Stimulated activated CD8-positive, alpha-beta memory T cell treated with anti-CD3 and anti-CD28 coated beads, Interleukin-12 subunit alpha, Interleukin-12 subunit beta, amount 100 ng/mL, for 1 hour (primary cell): ENCODE results near the gene IFITM5.

Experiments used
- DNase-seq: peaks from one replicate; pipeline ENCODE4 v3.0.0-alpha.2; 2020; ENCODE audit warnings: low read depth

IFITM5 gene

GRCh38 chr11:295351-296170, 3.8 kb downstream of the IFITM5 start:
- no peak for DNase-seq

- DNase-seq = no peak
Measured at GRCh38 chr11:294780-295179, 4.5 kb downstream of the IFITM5 start.

- DNase-seq = no peak
Measured at GRCh38 chr11:293852-294661, 5.3 kb downstream of the IFITM5 start.

GRCh38 chr11:293271-293851, 6.0 kb downstream of the IFITM5 start:
- DNase-seq = no peak

GRCh38 chr11:292211-293121, 6.9 kb downstream of the IFITM5 start:
- DNase-seq = no peak

GRCh38 chr11:291281-292210, 7.8 kb downstream of the IFITM5 start:
- no peak for DNase-seq

GRCh38 chr11:290621-291231, 8.6 kb downstream of the IFITM5 start:
- DNase-seq = no peak

- DNase-seq = no peak
Measured at GRCh38 chr11:289712-290620, 9.4 kb downstream of the IFITM5 start.

- no peak for DNase-seq
Measured at GRCh38 chr11:289398-289711, 10.0 kb downstream of the IFITM5 start.

- no peak for DNase-seq
Measured at GRCh38 chr11:288478-289397, 10.6 kb downstream of the IFITM5 start, which contains the start of gene PGGHG. PGGHG (plus strand) TSS chr11:289126; CDS start chr11:289817, 691 bp downstream.

GRCh38 chr11:287821-288477, 11.4 kb downstream of the IFITM5 start:
- no peak for DNase-seq

GRCh38 chr11:286977-287820, 12.1 kb downstream of the IFITM5 start:
- DNase-seq = peak; percentile 71

- no peak for DNase-seq
Measured at GRCh38 chr11:285894-286220, 13.5 kb downstream of the IFITM5 start.

- DNase-seq = no peak
Measured at GRCh38 chr11:285021-285893, 14.1 kb downstream of the IFITM5 start.

GRCh38 chr11:284105-285020, 15.0 kb downstream of the IFITM5 start:
- DNase-seq = no peak
